GM12873 (cell line): ENCODE data around the gene SLC35D2.

Experiments
- TF ChIP-seq, protein P1 (sequence below): IDR thresholded peaks from 2 replicates; pipeline ENCODE4 v1.5.1; 2012; ENCODE audit warnings: low read depth, mild to moderate bottlenecking, moderate library complexity, low read length, control low read depth; ENCODE audit not compliant: insufficient read depth; ENCODE audit errors: missing control alignments

The SLC35D2 gene

DNA sequence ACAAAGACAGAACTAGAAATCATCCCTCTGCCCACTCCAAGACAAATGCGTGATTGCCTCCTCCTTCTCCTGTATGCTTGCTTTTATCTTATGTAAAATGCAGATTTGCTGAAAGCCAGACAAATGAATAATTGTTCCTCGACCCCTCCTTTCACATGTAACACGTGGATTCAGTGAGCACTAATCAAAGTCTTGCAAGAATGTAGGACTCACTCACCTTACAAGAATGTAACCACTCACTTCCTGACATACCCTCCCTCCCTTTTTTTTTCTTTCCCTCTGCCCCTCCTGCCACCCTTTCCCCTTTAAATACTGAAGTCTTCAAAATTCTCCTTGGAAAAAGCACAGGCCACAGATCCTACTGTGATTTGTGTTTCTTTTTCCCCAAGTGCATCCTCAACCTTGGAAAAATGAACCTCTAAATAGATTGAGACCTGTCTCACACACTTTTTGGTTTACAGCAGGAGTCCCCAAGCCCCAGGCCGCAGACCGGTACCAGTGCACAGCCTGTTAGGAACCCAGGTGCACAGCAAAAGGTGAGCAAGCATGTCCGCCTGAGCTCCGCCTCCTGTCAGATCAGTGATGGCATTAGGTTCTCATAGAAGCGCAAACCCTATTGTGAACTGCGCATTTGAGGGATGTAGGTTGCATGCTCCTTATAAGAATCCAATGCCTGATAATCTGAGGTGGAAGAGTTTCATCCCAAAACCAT, 52.1 kb downstream of the SLC35D2 start:
- TF ChIP-seq, protein P1, sequence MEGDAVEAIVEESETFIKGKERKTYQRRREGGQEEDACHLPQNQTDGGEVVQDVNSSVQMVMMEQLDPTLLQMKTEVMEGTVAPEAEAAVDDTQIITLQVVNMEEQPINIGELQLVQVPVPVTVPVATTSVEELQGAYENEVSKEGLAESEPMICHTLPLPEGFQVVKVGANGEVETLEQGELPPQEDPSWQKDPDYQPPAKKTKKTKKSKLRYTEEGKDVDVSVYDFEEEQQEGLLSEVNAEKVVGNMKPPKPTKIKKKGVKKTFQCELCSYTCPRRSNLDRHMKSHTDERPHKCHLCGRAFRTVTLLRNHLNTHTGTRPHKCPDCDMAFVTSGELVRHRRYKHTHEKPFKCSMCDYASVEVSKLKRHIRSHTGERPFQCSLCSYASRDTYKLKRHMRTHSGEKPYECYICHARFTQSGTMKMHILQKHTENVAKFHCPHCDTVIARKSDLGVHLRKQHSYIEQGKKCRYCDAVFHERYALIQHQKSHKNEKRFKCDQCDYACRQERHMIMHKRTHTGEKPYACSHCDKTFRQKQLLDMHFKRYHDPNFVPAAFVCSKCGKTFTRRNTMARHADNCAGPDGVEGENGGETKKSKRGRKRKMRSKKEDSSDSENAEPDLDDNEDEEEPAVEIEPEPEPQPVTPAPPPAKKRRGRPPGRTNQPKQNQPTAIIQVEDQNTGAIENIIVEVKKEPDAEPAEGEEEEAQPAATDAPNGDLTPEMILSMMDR, result no peak

DNA sequence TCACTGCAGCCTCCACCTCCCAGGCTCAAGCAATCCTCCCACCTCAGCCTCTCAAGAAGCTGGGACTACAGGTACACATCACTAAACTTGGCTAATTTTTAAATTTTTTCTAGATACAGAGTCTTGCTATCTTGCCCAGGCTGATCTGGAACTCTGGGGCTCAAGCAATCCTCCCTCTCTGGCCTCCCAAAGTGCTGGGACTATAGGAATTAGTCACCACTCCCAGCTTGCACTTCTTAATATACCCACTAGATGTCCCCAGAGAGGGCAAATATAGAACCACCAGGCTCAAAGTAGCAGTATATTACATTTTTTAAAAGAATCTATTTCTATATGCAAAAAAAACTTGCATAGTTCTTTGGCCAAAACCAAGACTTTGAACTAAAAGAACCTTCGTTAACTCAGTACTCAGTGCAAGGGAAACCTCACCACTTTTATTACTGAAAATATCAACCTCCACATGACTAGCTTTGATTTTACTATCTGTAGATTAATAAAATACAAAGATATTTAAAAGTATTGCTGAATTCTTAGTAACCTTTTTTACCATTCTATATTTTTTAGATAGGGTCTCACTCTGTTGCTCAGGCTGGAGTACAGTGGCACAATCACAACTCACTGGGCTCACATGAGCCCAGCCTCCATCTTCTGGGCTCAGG, 55.7 kb downstream of the SLC35D2 start:
- TF ChIP-seq, protein P1, result peak; percentile 71

DNA sequence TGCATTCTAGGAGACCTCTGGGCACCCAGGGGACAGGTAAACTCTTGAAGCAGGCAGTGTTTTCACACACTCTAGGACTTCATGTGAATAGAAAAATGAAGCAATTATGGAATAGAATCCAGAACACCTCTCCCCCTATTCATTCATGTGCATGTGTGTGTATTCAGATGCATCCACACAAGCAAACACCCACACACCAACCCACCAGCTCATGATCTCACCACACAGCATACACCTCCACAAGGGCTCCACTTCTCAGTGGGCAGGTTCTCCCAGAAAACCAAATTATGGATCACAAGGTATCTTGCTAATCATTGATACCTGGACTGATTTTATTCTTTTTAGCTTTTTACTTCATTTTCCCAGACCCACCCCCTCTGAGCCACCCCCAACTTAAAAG, 60.3 kb downstream of the SLC35D2 start:
- TF ChIP-seq, protein P1, result no peak

DNA sequence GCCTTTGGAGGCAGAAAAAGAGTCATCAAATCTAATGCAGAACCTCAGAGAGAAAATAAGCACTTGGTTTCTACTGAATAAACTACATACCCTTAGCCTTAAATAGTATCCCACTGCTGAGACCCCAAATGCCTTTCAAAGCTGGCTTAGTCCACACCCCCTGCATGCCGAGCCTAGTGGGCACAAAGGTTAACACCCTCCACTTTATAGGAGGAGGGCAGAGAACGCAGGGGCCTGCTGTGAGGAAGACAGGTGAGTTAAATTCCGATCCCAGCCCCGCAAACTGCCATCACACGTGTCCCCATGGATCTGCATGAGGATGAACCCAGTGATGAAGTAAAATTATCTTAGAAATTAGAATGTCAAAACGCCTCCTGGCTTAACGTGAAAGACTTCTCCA, 62.0 kb downstream of the SLC35D2 start:
- TF ChIP-seq, protein P1, result no peak

DNA sequence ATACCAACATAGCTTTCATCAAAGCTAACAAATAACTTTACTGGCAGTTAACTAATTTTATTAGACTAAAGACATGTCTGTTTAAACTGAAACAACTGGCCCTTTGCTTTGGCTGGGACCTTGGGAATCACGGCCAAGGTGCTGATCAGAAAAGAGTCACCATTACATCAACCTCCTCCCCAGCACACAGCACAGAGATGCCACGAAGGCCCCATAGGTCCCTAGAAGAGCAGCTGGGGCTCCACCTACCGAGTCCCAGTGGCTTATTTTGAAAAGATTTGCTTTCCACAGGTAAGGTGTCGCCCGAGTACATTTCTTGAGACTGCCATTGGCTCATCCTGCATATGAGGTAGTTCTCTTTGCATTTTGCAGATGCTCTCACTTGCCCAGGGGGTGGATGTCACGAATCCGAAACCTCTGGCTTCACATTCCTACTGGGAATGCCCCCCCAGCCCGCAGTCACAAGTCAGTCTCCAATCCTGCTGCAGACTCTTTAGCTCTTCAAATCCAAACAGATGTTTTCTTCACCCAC, 62.7 kb downstream of the SLC35D2 start:
- TF ChIP-seq, protein P1, result no peak

DNA sequence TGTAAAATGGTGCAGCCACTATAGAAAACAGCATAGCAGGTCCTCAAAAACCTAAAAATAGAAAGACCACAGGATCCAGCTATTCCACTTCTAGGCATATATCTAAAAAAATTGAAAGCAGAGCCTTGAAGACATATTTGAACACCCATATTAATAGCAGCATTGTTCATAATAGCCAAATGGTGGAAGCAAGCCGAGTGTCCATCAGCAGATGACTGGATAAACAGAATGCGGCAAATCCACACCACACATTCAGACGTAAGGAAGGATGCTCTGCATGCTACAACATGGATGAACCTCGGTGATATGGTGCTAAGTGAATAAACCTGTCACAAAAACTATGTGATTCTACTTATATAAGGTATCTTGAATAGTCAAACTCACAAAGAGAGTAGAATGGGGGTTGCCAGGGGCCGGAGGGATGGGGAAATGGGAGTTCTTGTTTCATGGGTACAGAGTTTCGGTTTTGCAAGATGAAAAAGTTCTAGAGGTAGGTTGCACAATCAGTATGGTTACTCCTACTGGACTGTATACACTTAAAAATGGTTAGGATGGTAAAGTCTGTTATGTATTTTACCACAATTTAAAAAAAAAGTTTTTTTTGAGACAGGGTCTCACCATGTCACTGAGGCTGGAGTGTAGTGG, 64.5 kb downstream of the SLC35D2 start:
- TF ChIP-seq, protein P1, result no peak
